IgD-negative memory B cell (primary cell): Measurements from ENCODE around the gene LMF1. TPM values are rescaled to one million over a fixed set of nuclear protein-coding genes. Genes with fewer than 3 reads are reported as not detected.
A peak's percentile ranks its signal among the peaks of the same experiment; 100 is the strongest.

ENCODE experiments used
- H3K27ac Mint-ChIP-seq, 3 donors: one replicate each; pipeline ENCODE4 v1.8.0; 2020 to 2022; ENCODE audit warnings: mild to moderate bottlenecking in 3 of 3, mixed read lengths in 3 of 3, moderate library complexity in 1 of 3
- H3K27me3 Mint-ChIP-seq: one replicate; pipeline ENCODE4 v1.8.0; 2021; ENCODE audit warnings: mixed read lengths
- H3K36me3 Mint-ChIP-seq: one replicate; pipeline ENCODE4 v1.8.0; 2020; ENCODE audit warnings: mild to moderate bottlenecking, mixed read lengths
- H3K4me1 Mint-ChIP-seq, 3 donors: one replicate each; pipeline ENCODE4 v1.8.0; 2020 to 2022; ENCODE audit warnings: mixed read lengths in 3 of 3, mild to moderate bottlenecking in 1 of 3
- H3K4me3 Mint-ChIP-seq, 4 donors: one replicate each; pipeline ENCODE4 v1.8.0; 2020 to 2022; ENCODE audit warnings: mild to moderate bottlenecking in 4 of 4, mixed read lengths in 4 of 4, moderate library complexity in 3 of 4
- H3K9me3 Mint-ChIP-seq, 3 donors: one replicate each; pipeline ENCODE4 v1.8.0; 2020 to 2021; ENCODE audit warnings: mixed read lengths in 3 of 3, mild to moderate bottlenecking in 1 of 3
- polyA plus RNA-seq: library from polyadenylated mRNA; unstranded; fragments of 300-500 nt; fragmentation: Illumina TruSeq; gene quantifications from one replicate; pipeline ENCODE4 v1.2.3, GENCODE V29; 2021

The LMF1 gene
- polyA plus RNA-seq, 1 donor from 2014 or later: 16.1 TPM

- no peak overlapping the region for H3K27ac Mint-ChIP-seq
These were observed 24.3 kb upstream of the LMF1 start for GRCh38 chr16:995087-995486.

DNA sequence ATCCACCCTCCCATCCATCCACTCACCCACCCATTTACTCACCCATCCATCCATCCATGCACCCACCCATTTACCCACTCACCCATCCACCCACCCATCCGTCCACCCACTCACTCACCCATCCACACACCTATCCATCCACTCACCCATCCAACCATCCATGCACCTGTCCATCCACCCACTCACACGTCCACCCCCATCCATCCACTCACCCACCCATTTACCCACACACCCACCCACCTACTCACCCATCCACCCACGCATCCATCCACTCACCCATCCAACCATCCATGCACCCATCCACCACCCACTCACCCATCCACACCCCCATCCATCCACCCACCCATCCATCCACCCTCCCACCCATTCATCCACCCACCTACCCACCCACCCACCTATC, 22.9 kb upstream of the LMF1 start:
- peaks cover 3% of the 10 kb centered on the region for H3K36me3 Mint-ChIP-seq
- H3K4me3 Mint-ChIP-seq: no peak overlapping the region
- H3K27ac Mint-ChIP-seq: no peak overlapping the region
- peaks cover 0 to 2% (median 0%) of the 10 kb centered on the region in 3 donors for H3K9me3 Mint-ChIP-seq
- peaks cover 0 to 2% (median 1%) of the 10 kb centered on the region in 3 donors for H3K4me1 Mint-ChIP-seq
- H3K27me3 Mint-ChIP-seq: peaks cover 26% of the 10 kb centered on the region

More at GRCh38 chr16:995087-995486, 24.3 kb upstream of the LMF1 start:
- Mint-ChIP-seq H3K4me1 (peaks cover 0 to 2% (median 1%) of the 10 kb centered on the region in 3 donors), H3K9me3 (peaks cover 0 to 2% (median 0%) of the 10 kb centered on the region in 3 donors), H3K4me3 (no peak overlapping the region), H3K36me3 (peaks cover 3% of the 10 kb centered on the region), H3K27me3 (peaks cover 31% of the 10 kb centered on the region)

GRCh38 chr16:991773-992172, 21.0 kb upstream of the LMF1 start:
- peaks cover 0 to 2% (median 0%) of the 10 kb centered on the region in 3 donors for H3K9me3 Mint-ChIP-seq
- H3K36me3 Mint-ChIP-seq: peaks cover 3% of the 10 kb centered on the region

GRCh38 chr16:991345-991744, 20.6 kb upstream of the LMF1 start:
- Mint-ChIP-seq H3K4me1 (peaks cover 0 to 1% (median 0%) of the 10 kb centered on the region in 3 donors), H3K27ac (no peak overlapping the region), H3K4me3 (no peak overlapping the region), H3K9me3 (peaks cover 0 to 2% (median 0%) of the 10 kb centered on the region in 3 donors), H3K27me3 (peaks cover 18% of the 10 kb centered on the region), H3K36me3 (no peaks in the 10 kb centered on the region)

More at GRCh38 chr16:991773-992172, 21.0 kb upstream of the LMF1 start:
- peaks cover 0 to 2% (median 1%) of the 10 kb centered on the region in 3 donors for H3K4me1 Mint-ChIP-seq
- H3K27ac Mint-ChIP-seq: no peak overlapping the region
- no peak overlapping the region for H3K4me3 Mint-ChIP-seq
- H3K27me3 Mint-ChIP-seq: peaks cover 22% of the 10 kb centered on the region

- no peak overlapping the region for H3K4me3 Mint-ChIP-seq
- H3K27ac Mint-ChIP-seq: no peak overlapping the region
- H3K27me3 Mint-ChIP-seq: peaks cover 12% of the 10 kb centered on the region
- H3K4me1 Mint-ChIP-seq: no peaks in the 10 kb centered on the region
- peaks cover 0 to 2% (median 0%) of the 10 kb centered on the region in 3 donors for H3K9me3 Mint-ChIP-seq
- no peaks in the 10 kb centered on the region for H3K36me3 Mint-ChIP-seq
These were observed 19.9 kb upstream of the LMF1 start for GRCh38 chr16:990516-991291.

DNA sequence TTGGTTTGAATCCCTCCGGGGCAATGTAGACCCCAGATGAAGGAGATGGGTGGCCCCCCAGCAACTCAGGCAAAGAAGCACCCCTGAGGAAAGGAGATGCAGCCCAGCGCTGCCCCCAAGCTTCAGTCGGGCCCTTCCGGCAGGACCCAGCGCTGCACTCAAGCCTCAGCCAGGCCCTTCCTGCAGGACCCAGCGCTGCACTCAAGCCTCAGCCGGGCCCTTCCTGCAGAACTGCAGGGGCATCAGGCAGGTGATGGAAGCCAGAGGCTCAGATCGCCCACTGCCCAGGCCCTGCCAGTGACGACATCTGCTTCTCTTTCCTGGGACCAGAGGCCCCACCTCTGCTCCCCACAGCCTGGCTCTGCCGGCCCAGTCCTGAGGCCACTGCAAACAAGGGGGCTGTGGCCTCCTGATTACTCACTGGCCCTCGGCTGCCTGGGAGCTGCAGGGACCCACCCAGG, 18.6 kb upstream of the LMF1 start:
- peaks cover 2% of the 10 kb centered on the region for H3K27me3 Mint-ChIP-seq
- H3K4me3 Mint-ChIP-seq: no peak overlapping the region
- H3K4me1 Mint-ChIP-seq: no peaks in the 10 kb centered on the region
- no peaks in the 10 kb centered on the region for H3K9me3 Mint-ChIP-seq
- H3K36me3 Mint-ChIP-seq: no peaks in the 10 kb centered on the region
- H3K27ac Mint-ChIP-seq: no peak overlapping the region

GRCh38 chr16:988471-989353, 17.9 kb upstream of the LMF1 start:
- no peak overlapping the region for H3K4me3 Mint-ChIP-seq
- no peaks in the 10 kb centered on the region for H3K36me3 Mint-ChIP-seq
- H3K27ac Mint-ChIP-seq: no peak overlapping the region
- no peaks in the 10 kb centered on the region for H3K4me1 Mint-ChIP-seq
- H3K27me3 Mint-ChIP-seq: peaks cover 2% of the 10 kb centered on the region
- no peaks in the 10 kb centered on the region for H3K9me3 Mint-ChIP-seq

- no peaks in the 10 kb centered on the region for H3K9me3 Mint-ChIP-seq
- peaks cover 5% of the 10 kb centered on the region for H3K27me3 Mint-ChIP-seq
- H3K4me3 Mint-ChIP-seq: no peak overlapping the region
- H3K36me3 Mint-ChIP-seq: no peaks in the 10 kb centered on the region
- H3K4me1 Mint-ChIP-seq: no peaks in the 10 kb centered on the region
- H3K27ac Mint-ChIP-seq: no peak overlapping the region
These were observed 17.1 kb upstream of the LMF1 start for GRCh38 chr16:987906-988305.

GRCh38 chr16:986925-987582, 16.3 kb upstream of the LMF1 start:
- H3K9me3 Mint-ChIP-seq: no peaks in the 10 kb centered on the region
- no peak overlapping the region for H3K4me3 Mint-ChIP-seq
- H3K27ac Mint-ChIP-seq: no peak overlapping the region
- no peaks in the 10 kb centered on the region for H3K36me3 Mint-ChIP-seq
- peaks cover 9% of the 10 kb centered on the region for H3K27me3 Mint-ChIP-seq
- H3K4me1 Mint-ChIP-seq: no peaks in the 10 kb centered on the region

DNA sequence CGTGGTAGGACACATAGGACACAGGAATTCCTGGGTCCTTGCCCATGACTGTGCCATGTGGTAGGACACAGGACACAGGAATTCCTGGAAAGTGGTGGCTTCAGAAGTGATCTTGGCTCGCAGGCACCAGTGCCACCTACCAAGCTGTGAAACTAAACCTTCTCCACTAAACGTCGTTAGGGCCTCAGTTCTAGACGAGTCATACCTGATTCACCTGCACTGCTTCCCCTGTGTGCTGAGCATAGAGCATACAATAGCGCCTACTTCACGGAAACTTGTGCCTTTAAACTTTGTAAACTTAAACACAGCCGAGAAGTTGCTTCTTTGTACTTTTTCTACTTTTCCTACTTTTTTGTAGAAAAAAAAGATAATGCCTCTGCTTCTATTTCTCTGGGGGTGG, 15.6 kb upstream of the LMF1 start:
- H3K27ac Mint-ChIP-seq: no peak overlapping the region
- peaks cover 9% of the 10 kb centered on the region for H3K27me3 Mint-ChIP-seq
- H3K9me3 Mint-ChIP-seq: no peaks in the 10 kb centered on the region
- H3K36me3 Mint-ChIP-seq: no peaks in the 10 kb centered on the region
- H3K4me3 Mint-ChIP-seq: no peak overlapping the region
- no peaks in the 10 kb centered on the region for H3K4me1 Mint-ChIP-seq

GRCh38 chr16:985646-986400, 15.0 kb upstream of the LMF1 start:
- Mint-ChIP-seq H3K27ac (no peak overlapping the region), H3K4me3 (peak overlapping the region in 1 of 4 donors; percentile 28), H3K36me3 (no peaks in the 10 kb centered on the region), H3K9me3 (no peaks in the 10 kb centered on the region), H3K27me3 (peaks cover 9% of the 10 kb centered on the region), H3K4me1 (no peaks in the 10 kb centered on the region)

- Mint-ChIP-seq H3K27ac (no peak overlapping the region), H3K4me1 (no peaks in the 10 kb centered on the region), H3K36me3 (no peaks in the 10 kb centered on the region), H3K27me3 (peaks cover 9% of the 10 kb centered on the region), H3K9me3 (no peaks in the 10 kb centered on the region), H3K4me3 (no peak overlapping the region)
These were observed 14.2 kb upstream of the LMF1 start for GRCh38 chr16:984736-985636.

GRCh38 chr16:984121-984694, 13.4 kb upstream of the LMF1 start:
- Mint-ChIP-seq H3K9me3 (no peaks in the 10 kb centered on the region), H3K27ac (no peak overlapping the region), H3K27me3 (peaks cover 14% of the 10 kb centered on the region), H3K4me1 (no peaks in the 10 kb centered on the region), H3K4me3 (no peak overlapping the region), H3K36me3 (no peaks in the 10 kb centered on the region)
